A549 treated with CpdA at 1 μM for 4 hours (cell line): ENCODE data around the gene MMP8. TPM values are rescaled to one million over a fixed set of nuclear protein-coding genes. Genes with fewer than 3 reads are reported as not detected.

ENCODE experiments used
- total RNA-seq: library from RNA; stranded (reverse); fragments of 200-300 nt; extraction: Qiagen RNA extraction; gene quantifications from 5 replicates; pipeline ENCODE4 v1.2.3, GENCODE V29; 2022; ENCODE audit warnings: low read depth

Gene MMP8, protein sequence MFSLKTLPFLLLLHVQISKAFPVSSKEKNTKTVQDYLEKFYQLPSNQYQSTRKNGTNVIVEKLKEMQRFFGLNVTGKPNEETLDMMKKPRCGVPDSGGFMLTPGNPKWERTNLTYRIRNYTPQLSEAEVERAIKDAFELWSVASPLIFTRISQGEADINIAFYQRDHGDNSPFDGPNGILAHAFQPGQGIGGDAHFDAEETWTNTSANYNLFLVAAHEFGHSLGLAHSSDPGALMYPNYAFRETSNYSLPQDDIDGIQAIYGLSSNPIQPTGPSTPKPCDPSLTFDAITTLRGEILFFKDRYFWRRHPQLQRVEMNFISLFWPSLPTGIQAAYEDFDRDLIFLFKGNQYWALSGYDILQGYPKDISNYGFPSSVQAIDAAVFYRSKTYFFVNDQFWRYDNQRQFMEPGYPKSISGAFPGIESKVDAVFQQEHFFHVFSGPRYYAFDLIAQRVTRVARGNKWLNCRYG
- total RNA-seq, result not detected in 5 replicates

DNA sequence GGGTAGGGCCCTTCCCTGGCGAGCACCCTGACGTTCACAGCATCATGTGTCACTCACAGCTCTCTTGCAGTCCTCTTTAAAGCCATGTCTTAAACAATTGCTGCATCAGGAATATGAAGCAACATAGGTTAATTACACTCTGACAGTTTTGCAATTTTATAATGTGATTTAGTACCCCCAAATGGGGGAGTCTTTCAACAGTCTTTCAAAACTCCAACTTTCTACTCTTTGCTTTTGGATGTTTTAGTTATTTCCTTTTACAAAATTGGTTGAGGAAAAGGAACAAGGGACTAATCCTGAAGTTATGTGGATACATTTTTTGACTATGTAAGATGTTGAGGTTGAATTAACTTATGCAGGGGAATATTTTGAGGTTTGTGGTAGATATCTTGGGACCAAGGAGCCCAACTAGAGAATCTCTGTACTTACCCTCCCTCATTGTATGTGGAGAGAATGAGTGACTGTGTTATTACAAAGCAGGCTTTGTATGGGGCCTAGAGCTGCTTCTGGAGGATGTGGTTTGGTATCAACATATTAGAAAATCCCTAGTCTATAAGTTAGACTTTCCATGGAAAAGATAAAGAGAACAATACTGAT is at the start of gene MMP8:
Gene MMP8, minus strand, starts transcription at position 51 of the 597 bp plus-strand sequence. CDS start 99 bp downstream, outside the sequence.

DNA sequence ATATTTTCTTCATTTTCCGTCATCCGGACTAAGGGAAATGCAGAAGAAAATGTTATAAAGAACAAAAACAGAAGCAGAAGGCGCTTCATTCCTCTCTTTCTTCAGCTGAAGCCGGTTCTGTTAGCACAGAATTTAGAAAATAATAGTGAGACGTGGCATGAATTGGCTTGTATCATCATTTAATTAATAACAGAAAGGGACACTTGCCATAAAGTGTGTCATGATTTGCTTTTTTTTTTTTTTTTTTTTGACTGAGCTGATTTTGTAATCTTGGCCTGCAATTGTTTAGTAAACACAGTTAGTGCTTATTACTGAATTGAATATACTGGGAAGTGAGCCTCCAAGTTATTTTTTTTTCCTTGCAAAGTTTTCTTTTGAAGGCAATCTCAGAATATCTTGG is 19.1 kb downstream of the MMP8 start, which contains the start of gene MMP27:
Gene MMP27, minus strand, starts transcription at position 144 of the 400 bp plus-strand sequence. Its CDS starts 55 bp downstream, at position 89.

Other genes starting within 250 kb of the MMP8 start
- 22.4 to 37.3 TPM (median 27.0 TPM) in 5 replicates for gene MMP7, start 194.2 kb downstream of the MMP8 start, total RNA-seq
- gene MMP20, start 99.6 kb downstream of the MMP8 start, total RNA-seq, result not detected in 5 replicates
- not detected in 5 replicates for gene MMP27, start 19.2 kb downstream of the MMP8 start, total RNA-seq
- 0.86 to 2.0 TPM (median 1.1 TPM) in 5 replicates for gene MMP10, start 55.7 kb upstream of the MMP8 start, total RNA-seq
- gene MMP1, start 73.2 kb upstream of the MMP8 start, total RNA-seq, result 0.96 to 1.7 TPM (median 1.2 TPM) in 5 replicates
- 0.05 to 0.24 TPM (median 0.07 TPM) in 3 of 5 replicates, not detected in the others for gene MMP3, start 118.7 kb upstream of the MMP8 start, total RNA-seq
- 0.02 to 0.09 TPM in 2 of 5 replicates, not detected in the others for gene MMP12, start 150.0 kb upstream of the MMP8 start, total RNA-seq
- gene MMP13, start 230.8 kb upstream of the MMP8 start, total RNA-seq, result 0.06 TPM in 1 of 5 replicates, not detected in the others